GM19324 (cell line): Measurements from ENCODE around the gene LMO4.

ENCODE experiments used
- ATAC-seq: cut with Tn5 transposase; IDR thresholded peaks from one replicate; pipeline ENCODE4 v1.9.1; 2021; ENCODE audit warnings: mild to moderate bottlenecking, moderate library complexity; ENCODE audit not compliant: unreplicated experiment, low FRiP score

The LMO4 gene

GRCh38 chr1:87328272-87329050, at the start of gene LMO4:
Gene LMO4, plus strand, starts transcription at chr1:87328880. Its CDS starts 3,136 bp downstream, at chr1:87332016.
- ATAC-seq = peak; percentile 85

- ATAC-seq = no peak
These were observed 49.2 kb upstream of the LMO4 start for GRCh38 chr1:87279536-87279875.

- no peak for ATAC-seq
These were observed 48.6 kb upstream of the LMO4 start for GRCh38 chr1:87279966-87280535.

GRCh38 chr1:87284456-87285240, 44.0 kb upstream of the LMO4 start:
- ATAC-seq = no peak

GRCh38 chr1:87291107-87291506, 37.6 kb upstream of the LMO4 start:
- ATAC-seq = no peak

- no peak for ATAC-seq
These were observed 35.8 kb upstream of the LMO4 start for GRCh38 chr1:87292684-87293493.

- no peak for ATAC-seq
These were observed 34.0 kb upstream of the LMO4 start for GRCh38 chr1:87294633-87295032.

GRCh38 chr1:87295445-87296110, 33.1 kb upstream of the LMO4 start:
- ATAC-seq = no peak

- no peak for ATAC-seq
These were observed 32.5 kb upstream of the LMO4 start for GRCh38 chr1:87296206-87296605.

- ATAC-seq = no peak
These were observed 29.0 kb upstream of the LMO4 start for GRCh38 chr1:87299661-87300060.

GRCh38 chr1:87300628-87301027, 28.1 kb upstream of the LMO4 start:
- ATAC-seq = no peak

GRCh38 chr1:87305151-87305550, 23.5 kb upstream of the LMO4 start:
- ATAC-seq = no peak

- no peak for ATAC-seq
These were observed 22.9 kb upstream of the LMO4 start for GRCh38 chr1:87305762-87306161.

- ATAC-seq = no peak
These were observed 21.4 kb upstream of the LMO4 start for GRCh38 chr1:87307306-87307705.

- ATAC-seq = no peak
These were observed 20.7 kb upstream of the LMO4 start for GRCh38 chr1:87307931-87308330.

- ATAC-seq = no peak
These were observed 14.6 kb upstream of the LMO4 start for GRCh38 chr1:87314091-87314490.

GRCh38 chr1:87318056-87318650, 10.5 kb upstream of the LMO4 start:
- no peak for ATAC-seq

- no peak for ATAC-seq
These were observed 9.9 kb upstream of the LMO4 start for GRCh38 chr1:87318806-87319205.

GRCh38 chr1:87325982-87326738, 2.5 kb upstream of the LMO4 start:
- ATAC-seq = no peak
